Fibroblast of lung (primary cell): ENCODE results near the gene CTXND2.

Experiments
- CTCF ChIP-seq, 2 donors: IDR thresholded peaks in 1 of 2; conservative IDR thresholded peaks in 1 of 2; 1 replicate in 1 of 2; 2 replicates in 1 of 2; pipeline ENCODE4 v1.5.1; 2011 to 2012; ENCODE audit warnings: low read length in 2 of 2, control low read depth in 1 of 2, inconsistent platforms in 1 of 2, low read depth in 1 of 2, mild to moderate bottlenecking in 1 of 2
- EZH2 ChIP-seq: IDR thresholded peaks from 2 replicates; pipeline ENCODE4 v1.5.1; 2012; ENCODE audit warnings: low read length, control low read depth, mild to moderate bottlenecking; ENCODE audit errors: missing control alignments

GRCh38 chr1:150909585-150910180 lies 22.7 kb downstream of the CTXND2 start:
- TF ChIP-seq CTCF (conservative IDR thresholded peaks at IDR 0.05 in 1 of 2, IDR thresholded peaks at IDR 0.05 in 1 of 2; ENCODE audit: low read depth in 1 of 2, low read length in 2 of 2) (no peak), EZH2 (no peak)
